NCI-H524 (cell line): Measurements from ENCODE around the gene FOXL3.
"Not testable (repeated sequence)": the region's sequence is repeated elsewhere in the genome, so short reads cannot be mapped to it uniquely, and the experiment has no call there.

Experiments
- DNase-seq, 2 experiments: peaks; one replicate each; lab custom pipeline; 2025; lab: John Stamatoyannopoulos, UW

Gene FOXL3

GRCh38 chr7:289209-289755 lies 688 bp upstream of the FOXL3 start:
- no peak for DNase-seq

DNA sequence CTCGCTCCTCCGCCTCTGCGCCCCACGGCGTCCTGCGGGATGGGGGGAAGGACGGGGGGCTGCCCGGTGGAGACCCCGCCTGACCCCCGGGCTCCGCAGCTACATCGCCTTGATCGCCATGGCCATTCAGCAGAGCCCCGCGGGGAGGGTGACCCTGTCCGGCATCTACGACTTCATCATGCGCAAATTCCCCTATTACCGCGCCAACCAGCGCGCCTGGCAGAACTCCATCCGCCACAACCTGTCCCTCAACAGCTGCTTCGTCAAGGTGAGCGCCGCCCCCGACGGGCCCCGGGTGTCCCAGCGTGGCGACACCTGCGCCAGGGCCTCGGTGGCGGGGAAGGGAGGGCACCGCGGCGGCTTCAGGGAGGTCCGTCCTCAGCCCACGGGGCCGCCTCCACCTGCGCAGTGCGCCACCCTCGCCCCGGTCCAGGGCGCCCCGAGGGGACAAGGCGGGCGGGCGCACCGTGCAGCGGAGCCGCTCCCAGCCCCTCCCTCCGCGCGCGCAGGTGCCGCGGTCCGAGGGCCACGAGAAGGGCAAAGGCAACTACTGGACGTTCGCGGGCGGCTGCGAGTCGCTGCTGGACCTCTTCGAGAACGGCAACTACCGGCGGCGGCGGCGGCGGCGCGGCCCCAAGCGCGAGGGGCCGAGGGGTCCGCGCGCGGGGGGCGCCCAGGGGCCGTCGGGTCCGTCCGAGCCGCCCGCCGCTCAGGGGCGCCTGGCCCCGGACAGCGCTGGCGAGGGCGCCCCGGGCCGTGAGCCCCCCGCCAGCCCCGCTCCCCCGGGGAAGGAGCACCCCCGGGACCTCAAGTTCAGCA lies 793 bp downstream of the FOXL3 start:
- no peak for DNase-seq

GRCh38 chr7:291373-292092 lies 1.6 kb downstream of the FOXL3 start:
- DNase-seq, result no peak

- no peak for DNase-seq
These were observed 2.3 kb downstream of the FOXL3 start for GRCh38 chr7:292226-292625.

DNA sequence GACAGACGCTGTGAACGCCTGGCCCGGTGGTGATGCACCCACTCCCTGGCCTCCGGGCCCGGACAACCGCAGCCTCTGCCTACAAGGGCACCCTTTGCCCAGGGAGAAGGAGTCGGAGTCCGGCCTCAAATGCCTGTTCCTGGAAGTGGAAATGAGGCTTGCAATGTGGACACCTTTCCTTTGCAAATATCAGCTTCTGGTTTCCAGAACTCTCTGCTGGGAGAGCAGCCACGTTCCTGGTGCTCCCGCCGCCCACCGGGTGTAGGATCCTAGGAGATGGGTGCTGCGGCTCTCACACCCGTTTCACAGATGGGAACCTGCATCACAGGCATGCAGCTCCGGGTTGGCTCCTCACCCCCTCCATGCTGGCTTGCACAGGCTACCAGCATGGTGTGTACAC lies 2.9 kb downstream of the FOXL3 start:
- no peak for DNase-seq

DNA sequence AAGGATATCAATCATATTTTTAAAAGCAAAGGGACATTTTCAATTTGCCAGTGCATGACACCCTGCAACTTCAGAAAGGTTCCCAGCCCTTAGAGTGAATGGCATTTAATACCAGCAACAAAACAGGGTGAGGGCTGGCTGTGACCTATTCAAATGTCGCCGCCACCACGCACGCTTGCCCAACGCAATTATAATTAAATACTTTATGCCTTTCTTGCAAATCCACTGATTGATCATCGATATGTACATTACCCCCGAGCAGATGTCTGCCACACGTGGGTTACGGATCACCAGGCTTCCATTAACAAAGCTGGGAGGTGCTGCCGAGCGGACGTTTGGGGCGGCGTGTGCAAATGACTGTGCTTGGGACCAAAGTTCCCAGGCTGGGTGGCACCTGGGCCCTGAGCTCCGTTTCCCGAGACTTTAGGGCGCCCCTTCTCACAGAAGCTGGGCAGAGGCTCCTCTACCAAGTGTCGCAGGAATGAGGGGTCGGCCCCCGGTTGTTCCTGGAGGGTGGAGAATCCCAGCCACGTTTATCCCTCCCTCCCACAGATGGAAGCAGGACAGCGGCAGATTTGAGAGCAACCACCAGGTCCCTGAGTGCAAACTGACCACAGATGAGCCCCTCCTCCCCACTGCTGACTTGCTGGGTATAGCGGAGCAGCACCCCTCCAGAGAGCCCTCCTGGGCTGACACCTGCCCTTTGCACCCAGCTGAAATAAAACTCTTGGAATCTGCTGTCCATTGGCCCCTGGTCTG lies 3.9 kb downstream of the FOXL3 start:
- DNase-seq, result no peak

DNA sequence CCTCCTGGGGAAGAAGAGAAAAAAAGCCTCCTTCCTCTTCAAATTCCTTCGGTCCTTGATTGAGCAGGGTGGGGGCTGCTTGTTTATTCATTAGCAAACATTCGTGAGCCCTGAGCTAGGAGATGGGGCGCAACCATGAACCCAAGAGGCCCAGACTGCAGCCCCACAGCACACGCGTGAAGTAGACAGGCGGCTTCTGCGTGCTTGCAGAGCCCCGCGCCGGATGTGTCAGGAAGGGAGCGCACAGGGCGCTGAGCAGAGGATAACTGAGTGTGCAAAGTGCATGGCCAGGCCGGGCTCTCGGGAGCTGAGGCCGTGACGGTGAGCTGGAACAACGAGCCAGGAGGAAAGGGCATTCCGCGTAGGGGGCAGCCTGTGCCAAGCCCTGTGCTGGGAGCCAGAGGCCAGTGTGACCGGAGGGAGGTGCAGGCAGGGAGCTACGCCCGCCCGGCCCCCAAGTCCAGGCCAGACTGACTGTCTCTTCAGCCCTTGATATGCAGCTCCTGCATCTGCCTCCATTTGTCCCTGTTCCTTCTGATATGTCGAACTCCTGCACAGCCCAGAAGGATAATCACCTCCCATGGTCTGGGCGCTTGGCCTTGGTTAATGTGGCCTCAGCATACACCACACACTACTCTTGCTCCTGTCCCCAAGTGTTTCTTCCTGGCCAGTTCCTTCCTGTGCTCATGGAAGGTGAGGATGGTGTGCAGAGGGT lies 4.6 kb downstream of the FOXL3 start:
- no peak for DNase-seq

DNA sequence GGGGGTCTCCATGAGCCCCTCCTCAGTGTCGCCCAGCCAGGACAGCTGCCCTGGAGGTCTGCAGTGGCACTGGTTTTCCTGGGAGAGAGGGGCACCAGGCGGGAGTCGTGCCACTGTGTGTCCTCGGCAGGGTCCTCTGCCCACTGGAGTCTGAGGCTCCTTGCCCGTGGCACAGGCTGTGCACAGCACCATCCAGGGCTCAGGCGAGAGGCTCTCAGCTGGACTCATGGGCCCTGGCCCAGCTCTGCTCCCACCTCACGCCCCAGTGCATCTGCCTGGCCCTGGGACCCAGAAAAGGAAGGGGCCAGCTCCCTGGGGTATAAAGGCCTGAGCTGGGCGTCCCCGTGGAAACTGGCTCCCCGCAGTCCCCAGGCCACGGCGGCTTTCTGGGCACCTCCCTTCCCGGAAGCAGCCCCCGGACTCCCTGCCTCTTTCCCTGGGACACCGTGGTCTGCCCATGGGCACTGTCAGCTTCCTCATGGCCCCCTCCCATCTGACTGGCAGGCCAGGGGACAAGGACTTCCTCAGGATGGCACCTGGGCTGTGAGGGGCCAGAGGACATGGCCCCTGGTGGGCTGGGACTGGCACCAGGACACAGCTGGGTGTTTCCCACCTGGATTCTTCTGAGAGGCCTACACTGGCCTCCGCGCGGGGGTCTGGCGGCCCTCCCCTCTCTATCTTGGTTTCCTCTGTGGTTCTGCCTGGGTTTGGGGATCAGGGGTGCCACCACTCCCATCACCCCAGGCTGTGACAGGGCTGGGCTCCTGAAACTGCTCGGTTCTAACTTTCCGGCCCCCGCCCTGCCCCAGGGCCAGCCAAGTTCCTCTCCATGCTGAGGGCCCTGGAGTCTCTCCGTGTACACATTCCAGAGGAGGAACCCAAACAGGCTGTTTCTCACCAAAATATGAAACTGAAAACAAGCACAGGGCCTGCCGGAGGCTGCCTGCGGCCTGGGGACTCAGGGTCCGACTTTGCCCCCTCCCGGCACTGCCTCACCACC lies 5.5 kb downstream of the FOXL3 start:
- no peak for DNase-seq

DNA sequence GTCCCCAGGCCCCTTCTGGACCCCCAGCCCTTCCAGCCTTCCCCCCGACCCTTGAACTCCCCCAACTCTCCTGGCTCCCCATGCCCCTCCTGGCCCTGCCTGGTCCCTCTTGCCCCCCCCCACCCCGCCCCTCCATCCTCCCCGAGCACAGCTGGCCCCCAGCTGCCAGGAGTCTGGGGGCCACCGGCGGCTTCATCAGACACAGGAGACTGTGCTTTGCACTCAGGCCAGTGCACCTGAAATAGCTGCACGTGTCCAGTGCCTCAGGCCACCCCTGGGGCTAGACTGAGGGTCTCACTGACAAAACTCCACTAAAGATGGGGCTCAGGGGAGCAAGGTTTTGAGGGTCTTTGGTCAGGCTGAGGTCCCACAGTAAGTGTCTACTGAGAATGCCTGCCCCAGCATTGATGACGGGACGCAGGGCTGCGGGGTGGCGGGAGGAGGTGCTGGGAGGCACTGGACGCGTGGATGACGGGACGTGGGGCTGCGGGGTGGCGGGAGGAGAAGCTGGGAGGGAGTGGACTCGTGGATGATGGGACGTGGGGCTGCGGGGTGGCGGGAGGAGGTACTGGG lies 6.5 kb downstream of the FOXL3 start:
- DNase-seq, result no peak

DNA sequence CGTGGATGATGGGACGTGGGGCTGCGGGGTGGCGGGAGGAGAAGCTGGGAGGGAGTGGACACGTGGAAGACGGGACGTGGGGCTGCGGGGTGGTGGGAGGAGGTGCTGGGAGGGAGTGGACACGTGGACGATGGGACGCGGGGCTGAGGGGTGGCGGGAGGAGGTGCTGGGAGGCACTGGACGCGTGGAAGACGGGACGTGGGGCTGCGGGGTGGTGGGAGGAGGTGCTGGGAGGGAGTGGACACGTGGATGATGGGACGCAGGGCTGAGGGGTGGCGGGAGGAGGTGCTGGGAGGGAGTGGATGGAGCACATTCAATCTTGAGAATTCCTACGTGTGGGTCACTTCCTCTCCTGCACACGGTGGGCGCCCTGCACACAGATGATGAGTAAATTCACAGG lies 7.2 kb downstream of the FOXL3 start:
- DNase-seq, result not testable (repeated sequence)

- no peak for DNase-seq
These were observed 7.8 kb downstream of the FOXL3 start for GRCh38 chr7:297611-298374.

GRCh38 chr7:298375-298702 lies 8.4 kb downstream of the FOXL3 start:
- no peak for DNase-seq

DNA sequence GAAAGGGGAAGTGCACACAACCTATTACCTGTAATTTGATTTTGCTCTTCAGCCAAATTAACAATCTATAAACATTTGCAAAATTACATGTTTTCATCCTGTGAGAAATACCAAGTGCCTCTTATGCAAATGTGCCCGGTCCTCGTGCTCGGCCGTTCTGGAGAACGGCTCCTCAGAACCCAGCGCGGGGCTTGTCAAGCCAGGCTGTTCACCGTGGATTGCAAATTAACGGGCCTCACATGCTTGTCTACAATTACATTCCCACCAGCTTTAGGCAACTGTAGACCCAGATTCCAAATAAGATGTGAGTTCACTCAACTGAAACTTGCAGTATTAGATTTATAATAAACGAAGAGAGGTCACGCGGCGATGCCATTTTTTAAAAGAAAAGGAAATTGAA lies 8.8 kb downstream of the FOXL3 start:
- no peak for DNase-seq

DNA sequence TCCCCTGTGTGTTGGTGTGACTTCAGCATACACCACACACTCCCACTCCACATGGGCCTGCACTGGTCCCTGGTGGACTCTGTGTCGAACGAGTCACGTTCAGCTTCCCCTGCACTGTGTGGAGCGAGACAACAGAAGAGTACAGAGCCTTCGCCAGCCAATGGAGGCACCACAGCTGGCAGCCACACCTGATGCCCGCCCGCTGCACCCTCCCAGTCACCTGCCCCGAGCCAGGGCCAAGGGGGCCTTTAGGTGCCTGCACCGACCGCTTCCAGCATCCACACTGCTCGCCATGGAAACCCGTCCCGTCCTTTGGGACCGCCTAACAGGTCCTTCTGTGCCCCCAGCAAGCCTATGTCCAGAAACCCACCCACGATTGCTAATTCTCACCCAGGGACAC lies 9.2 kb downstream of the FOXL3 start:
- DNase-seq, result no peak

DNA sequence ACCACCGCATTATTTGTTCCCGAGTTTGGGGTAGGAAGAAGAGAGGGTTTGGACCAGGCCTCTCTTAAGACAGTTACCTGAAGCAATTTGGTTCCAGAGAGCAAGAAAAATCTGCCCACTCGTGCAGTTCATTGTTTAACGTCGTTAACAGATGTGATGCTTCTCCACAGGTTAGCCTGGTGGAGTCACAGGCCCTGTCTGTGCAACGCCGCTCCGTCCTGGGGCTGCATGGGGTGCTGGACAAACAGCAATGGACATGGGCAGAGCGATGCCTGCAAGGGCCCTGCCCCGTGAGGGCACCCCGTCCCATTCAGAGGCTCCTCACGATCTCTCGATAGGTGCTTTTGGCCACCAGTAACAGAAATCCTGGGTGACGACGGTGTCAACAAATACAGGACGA lies 9.7 kb downstream of the FOXL3 start:
- no peak for DNase-seq

DNA sequence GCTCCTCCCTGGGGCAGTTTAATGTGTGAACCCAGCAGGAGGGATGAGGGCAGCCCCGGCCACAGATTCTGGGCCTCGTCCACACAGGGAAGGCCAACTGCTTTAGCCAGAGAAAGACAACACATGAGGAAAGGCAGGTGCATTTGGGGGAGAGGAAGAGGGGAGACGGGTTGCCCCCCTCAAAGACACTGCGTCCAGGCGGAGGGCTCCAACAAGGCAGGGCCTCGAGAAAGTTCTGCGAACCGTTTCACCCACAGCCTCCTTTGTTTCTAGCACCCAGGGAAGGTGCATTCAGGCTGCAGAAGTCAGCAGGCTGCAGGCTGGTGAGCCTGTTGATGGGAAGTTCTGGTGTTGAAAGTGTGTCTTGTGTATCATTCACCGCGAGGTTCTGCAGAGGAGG lies 10.1 kb downstream of the FOXL3 start:
- DNase-seq, result no peak

GRCh38 chr7:300546-301290 lies 10.7 kb downstream of the FOXL3 start:
- DNase-seq, result no peak

- DNase-seq, result no peak
These were observed 11.5 kb downstream of the FOXL3 start for GRCh38 chr7:301291-302053.
